Neural cell (in vitro differentiated cells): ENCODE data around the gene ZCWPW2. TPM values are rescaled to one million over a fixed set of nuclear protein-coding genes. Genes with fewer than 3 reads are reported as not detected.

ENCODE experiments used
- H2AFZ ChIP-seq: fragments of 200-600, 300-800 bp; sonication (generic), shearing (Covaris generic); 2 replicates; pipeline ENCODE4 v1.6.0; 2014; ENCODE audit warnings: low read depth, mild to moderate bottlenecking, antibody characterized with exemption, low read length, moderate library complexity
- H3F3A ChIP-seq: fragments of 200-600 bp; shearing (Covaris generic); 2 replicates; pipeline ENCODE4 v1.6.1; 2016; ENCODE audit warnings: mild to moderate bottlenecking, moderate library complexity, mixed read lengths, antibody characterized with exemption, low read length; ENCODE audit not compliant: insufficient read depth, poor library complexity, severe bottlenecking
- H3K27ac ChIP-seq: fragments of 200-600, 300-800 bp; sonication (generic), shearing (Covaris generic); 2 replicates; pipeline ENCODE4 v1.5.1; 2014; ENCODE audit warnings: mild to moderate bottlenecking, low read length, moderate library complexity
- H3K27me3 ChIP-seq: fragments of 300-800, 200-600 bp; sonication (generic), shearing (Covaris generic); 2 replicates; pipeline ENCODE4 v1.6.0; 2014; ENCODE audit warnings: mild to moderate bottlenecking, low read depth, low read length, moderate library complexity; ENCODE audit not compliant: insufficient read depth
- H3K36me3 ChIP-seq: fragments of 300-800, 200-600 bp; sonication (generic), shearing (Covaris generic); 2 replicates; pipeline ENCODE4 v1.5.1; 2014; ENCODE audit warnings: mild to moderate bottlenecking, antibody characterized with exemption, low read length, moderate library complexity; ENCODE audit not compliant: insufficient read depth
- H3K4me2 ChIP-seq: fragments of 300-800, 200-600 bp; sonication (generic), shearing (Covaris generic); 2 replicates; pipeline ENCODE4 v1.6.0; 2014; ENCODE audit warnings: mild to moderate bottlenecking, low read length
- H3K4me3 ChIP-seq: fragments of 300-800, 200-600 bp; sonication (generic), shearing (Covaris generic); 2 replicates; pipeline ENCODE4 v1.5.1; 2014; ENCODE audit warnings: mild to moderate bottlenecking, low read length, moderate library complexity
- H3K79me2 ChIP-seq: fragments of 200-600 bp; shearing (Covaris generic); replicated peaks from 2 replicates; pipeline ENCODE4 v1.6.0; 2014; ENCODE audit warnings: mild to moderate bottlenecking, low read length, moderate library complexity; ENCODE audit not compliant: insufficient read depth
- H3K9ac ChIP-seq: fragments of 300-800, 200-600 bp; sonication (generic), shearing (Covaris generic); 2 replicates; pipeline ENCODE4 v1.6.1; 2016; ENCODE audit warnings: mild to moderate bottlenecking, low read length, mixed read lengths
- H3K9me2 ChIP-seq: fragments of 200-600 bp; shearing (Covaris generic); 2 replicates; pipeline ENCODE4 v1.6.1; 2016; ENCODE audit warnings: mild to moderate bottlenecking, low read length, mixed read lengths; ENCODE audit not compliant: insufficient read depth
- H3K9me3 ChIP-seq: fragments of 200-600, 300-800 bp; sonication (generic), shearing (Covaris generic); 2 replicates; pipeline ENCODE4 v1.6.1; 2016; ENCODE audit warnings: mild to moderate bottlenecking, mixed run types, low read length, moderate library complexity, mixed read lengths
- H4K20me1 ChIP-seq: fragments of 200-600 bp; shearing (Covaris generic); 2 replicates; pipeline ENCODE4 v1.6.1; 2016; ENCODE audit warnings: mild to moderate bottlenecking, mixed run types; ENCODE audit not compliant: insufficient read depth
- EP300 ChIP-seq: fragments of 450-650 bp; conservative IDR thresholded peaks from 2 replicates; pipeline ENCODE4 v1.6.1; 2014; ENCODE audit warnings: antibody characterized with exemption, mild to moderate bottlenecking, moderate library complexity; ENCODE audit not compliant: poor library complexity, severe bottlenecking
- EZH2 ChIP-seq: fragments of 200-600, 300-800 bp; shearing (Covaris generic), sonication (generic); IDR thresholded peaks from 2 replicates; pipeline ENCODE4 v1.6.1; 2014; ENCODE audit warnings: antibody characterized with exemption, low read length, borderline replicate concordance, mild to moderate bottlenecking; ENCODE audit not compliant: insufficient read depth, poor library complexity, severe bottlenecking
- MXI1 ChIP-seq: fragments of 450-650 bp; conservative IDR thresholded peaks from 2 replicates; pipeline ENCODE4 v1.6.1; 2014; ENCODE audit warnings: antibody characterized with exemption, mild to moderate bottlenecking; ENCODE audit not compliant: poor library complexity, severe bottlenecking
- POLR2AphosphoS5 ChIP-seq: IDR thresholded peaks from 2 replicates; pipeline ENCODE4 v1.6.1; 2012
- RAD21 ChIP-seq: fragments of 450-650 bp; conservative IDR thresholded peaks from 2 replicates; pipeline ENCODE4 v1.6.1; 2014; ENCODE audit warnings: antibody characterized with exemption, mild to moderate bottlenecking, moderate library complexity
- SMC3 ChIP-seq: fragments of 450-650 bp; conservative IDR thresholded peaks from 2 replicates; pipeline ENCODE4 v1.6.1; 2014; ENCODE audit warnings: antibody characterized with exemption, mild to moderate bottlenecking, moderate library complexity; ENCODE audit not compliant: poor library complexity
- TAF1 ChIP-seq: IDR thresholded peaks from 2 replicates; pipeline ENCODE4 v1.6.1; 2012; ENCODE audit warnings: low read depth
- polyA plus RNA-seq: library from polyadenylated mRNA; depleted of rRNA; stranded (reverse); fragments of >200 nt; gene quantifications from 2 replicates; pipeline ENCODE4 v1.2.3, GENCODE V29; 2014
- TF ChIP-seq, protein P1 (sequence below): fragments of 450-650 bp; IDR thresholded peaks from 2 replicates; pipeline ENCODE4 v1.5.1; 2014; ENCODE audit warnings: antibody characterized with exemption, mild to moderate bottlenecking, moderate library complexity; ENCODE audit not compliant: poor library complexity, severe bottlenecking
- TF ChIP-seq, protein P2 (sequence below): IDR thresholded peaks from 2 replicates; pipeline ENCODE4 v1.6.1; 2012; ENCODE audit warnings: borderline replicate concordance

The ZCWPW2 gene
- polyA plus RNA-seq, 1 donor from 2014 or later = 0.48 TPM

DNA sequence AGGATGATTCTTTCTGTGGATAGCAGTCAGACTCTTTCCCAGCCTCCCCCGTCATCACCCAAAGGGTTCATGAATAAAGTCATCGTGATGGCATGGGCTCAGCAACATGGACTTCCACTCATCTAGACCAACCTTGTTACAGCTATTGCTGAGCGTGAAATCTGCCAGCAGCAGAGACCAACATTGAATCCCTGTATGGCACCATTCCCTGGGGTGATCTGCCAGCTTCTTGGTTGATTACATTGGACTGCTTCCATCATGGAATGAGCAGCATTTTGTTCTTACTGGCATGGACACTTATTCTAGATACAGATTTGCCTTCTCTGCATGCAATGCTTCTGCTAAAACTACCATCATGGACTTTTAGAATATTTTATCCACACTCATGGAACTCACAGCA lies 195.7 kb downstream of the ZCWPW2 start:
- Histone ChIP-seq H4K20me1 (no peaks in the 10 kb centered on the region), H2AFZ (no peak overlapping the region), H3K9me2 (no peaks in the 10 kb centered on the region), H3K9me3 (no peaks in the 10 kb centered on the region), H3K27me3 (no peaks in the 10 kb centered on the region), H3K9ac (no peak overlapping the region), H3K27ac (no peak overlapping the region), H3K36me3 (no peaks in the 10 kb centered on the region), H3F3A (no peaks in the 10 kb centered on the region), H3K79me2 (no peaks in the 10 kb centered on the region), H3K4me2 (no peak overlapping the region), H3K4me3 (no peak overlapping the region)
- TF ChIP-seq TAF1 = no peak
- no peak for TF ChIP-seq MXI1
- no peak for TF ChIP-seq RAD21
- TF ChIP-seq EP300 = no peak
- TF ChIP-seq EZH2 = no peak
- TF ChIP-seq, protein P1, sequence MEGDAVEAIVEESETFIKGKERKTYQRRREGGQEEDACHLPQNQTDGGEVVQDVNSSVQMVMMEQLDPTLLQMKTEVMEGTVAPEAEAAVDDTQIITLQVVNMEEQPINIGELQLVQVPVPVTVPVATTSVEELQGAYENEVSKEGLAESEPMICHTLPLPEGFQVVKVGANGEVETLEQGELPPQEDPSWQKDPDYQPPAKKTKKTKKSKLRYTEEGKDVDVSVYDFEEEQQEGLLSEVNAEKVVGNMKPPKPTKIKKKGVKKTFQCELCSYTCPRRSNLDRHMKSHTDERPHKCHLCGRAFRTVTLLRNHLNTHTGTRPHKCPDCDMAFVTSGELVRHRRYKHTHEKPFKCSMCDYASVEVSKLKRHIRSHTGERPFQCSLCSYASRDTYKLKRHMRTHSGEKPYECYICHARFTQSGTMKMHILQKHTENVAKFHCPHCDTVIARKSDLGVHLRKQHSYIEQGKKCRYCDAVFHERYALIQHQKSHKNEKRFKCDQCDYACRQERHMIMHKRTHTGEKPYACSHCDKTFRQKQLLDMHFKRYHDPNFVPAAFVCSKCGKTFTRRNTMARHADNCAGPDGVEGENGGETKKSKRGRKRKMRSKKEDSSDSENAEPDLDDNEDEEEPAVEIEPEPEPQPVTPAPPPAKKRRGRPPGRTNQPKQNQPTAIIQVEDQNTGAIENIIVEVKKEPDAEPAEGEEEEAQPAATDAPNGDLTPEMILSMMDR = no peak
- TF ChIP-seq SMC3 = no peak
- TF ChIP-seq, protein P2, sequence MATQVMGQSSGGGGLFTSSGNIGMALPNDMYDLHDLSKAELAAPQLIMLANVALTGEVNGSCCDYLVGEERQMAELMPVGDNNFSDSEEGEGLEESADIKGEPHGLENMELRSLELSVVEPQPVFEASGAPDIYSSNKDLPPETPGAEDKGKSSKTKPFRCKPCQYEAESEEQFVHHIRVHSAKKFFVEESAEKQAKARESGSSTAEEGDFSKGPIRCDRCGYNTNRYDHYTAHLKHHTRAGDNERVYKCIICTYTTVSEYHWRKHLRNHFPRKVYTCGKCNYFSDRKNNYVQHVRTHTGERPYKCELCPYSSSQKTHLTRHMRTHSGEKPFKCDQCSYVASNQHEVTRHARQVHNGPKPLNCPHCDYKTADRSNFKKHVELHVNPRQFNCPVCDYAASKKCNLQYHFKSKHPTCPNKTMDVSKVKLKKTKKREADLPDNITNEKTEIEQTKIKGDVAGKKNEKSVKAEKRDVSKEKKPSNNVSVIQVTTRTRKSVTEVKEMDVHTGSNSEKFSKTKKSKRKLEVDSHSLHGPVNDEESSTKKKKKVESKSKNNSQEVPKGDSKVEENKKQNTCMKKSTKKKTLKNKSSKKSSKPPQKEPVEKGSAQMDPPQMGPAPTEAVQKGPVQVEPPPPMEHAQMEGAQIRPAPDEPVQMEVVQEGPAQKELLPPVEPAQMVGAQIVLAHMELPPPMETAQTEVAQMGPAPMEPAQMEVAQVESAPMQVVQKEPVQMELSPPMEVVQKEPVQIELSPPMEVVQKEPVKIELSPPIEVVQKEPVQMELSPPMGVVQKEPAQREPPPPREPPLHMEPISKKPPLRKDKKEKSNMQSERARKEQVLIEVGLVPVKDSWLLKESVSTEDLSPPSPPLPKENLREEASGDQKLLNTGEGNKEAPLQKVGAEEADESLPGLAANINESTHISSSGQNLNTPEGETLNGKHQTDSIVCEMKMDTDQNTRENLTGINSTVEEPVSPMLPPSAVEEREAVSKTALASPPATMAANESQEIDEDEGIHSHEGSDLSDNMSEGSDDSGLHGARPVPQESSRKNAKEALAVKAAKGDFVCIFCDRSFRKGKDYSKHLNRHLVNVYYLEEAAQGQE = no peak

DNA sequence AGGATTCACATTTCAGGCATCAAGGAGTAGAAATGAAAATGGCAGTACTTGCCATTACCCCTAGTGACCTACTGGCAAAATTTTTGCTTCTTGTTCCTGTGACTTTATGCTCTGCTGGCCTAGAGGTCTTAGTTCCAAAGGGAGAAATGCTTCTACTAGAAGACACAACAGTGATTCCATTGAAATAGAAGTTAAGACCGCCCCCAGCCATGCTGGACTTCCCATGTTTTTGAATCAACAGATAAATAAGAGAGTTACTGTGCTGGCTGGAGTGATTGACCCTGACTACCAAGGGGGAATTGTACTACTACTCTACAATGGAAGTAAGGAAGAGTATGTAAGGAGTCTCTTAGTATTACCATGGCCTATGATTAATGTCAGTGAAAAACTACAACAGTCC lies 196.3 kb downstream of the ZCWPW2 start:
- H3K79me2 ChIP-seq = no peaks in the 10 kb centered on the region
- no peaks in the 10 kb centered on the region for H3K36me3 ChIP-seq
- H3K9ac ChIP-seq = no peak overlapping the region
- H3K27me3 ChIP-seq = no peaks in the 10 kb centered on the region
- H3K4me3 ChIP-seq = no peak overlapping the region
- no peak overlapping the region for H3K27ac ChIP-seq
- TF ChIP-seq POLR2AphosphoS5 = no peak
- TF ChIP-seq, protein P1 = no peak
- TF ChIP-seq EP300 = no peak
- TF ChIP-seq MXI1 = no peak
- TF ChIP-seq TAF1 = no peak
- TF ChIP-seq, protein P2 = no peak
- TF ChIP-seq SMC3 = no peak
- no peak for TF ChIP-seq RAD21
- no peak for TF ChIP-seq EZH2
- no peaks in the 10 kb centered on the region for H4K20me1 ChIP-seq
- H3K9me3 ChIP-seq = no peaks in the 10 kb centered on the region
- H3F3A ChIP-seq = no peaks in the 10 kb centered on the region
- no peaks in the 10 kb centered on the region for H3K9me2 ChIP-seq
- no peak overlapping the region for H3K4me2 ChIP-seq
- H2AFZ ChIP-seq = no peak overlapping the region
